GM12891 (cell line): Measurements from ENCODE around the gene TTYH3.

ENCODE experiments used
- DNase-seq: peaks from one replicate; pipeline ENCODE4 v3.0.0; 2011; ENCODE audit warnings: low spot score; ENCODE audit not compliant: insufficient read length
- FAIRE-seq: peaks from 2 replicates; lab custom pipeline; 2011; peaks lifted over from hg19 to GRCh38; lab: Jason Lieb, UNC
- PAX5 ChIP-seq: IDR thresholded peaks from 2 replicates; pipeline ENCODE4 v1.6.1; 2011; ENCODE audit warnings: low read length, moderate library complexity, mild to moderate bottlenecking; ENCODE audit not compliant: insufficient read depth, severe bottlenecking
- POLR2A ChIP-seq: IDR thresholded peaks from 2 replicates; pipeline ENCODE4 v1.6.1; 2011; ENCODE audit warnings: low read depth, low read length, control low read depth
- POLR2AphosphoS5 ChIP-seq: IDR thresholded peaks from 2 replicates; pipeline ENCODE4 v1.6.1; 2011; ENCODE audit warnings: low read depth, low read length, control low read depth
- POU2F2 ChIP-seq: IDR thresholded peaks from 2 replicates; pipeline ENCODE4 v1.6.1; 2011; ENCODE audit warnings: low read depth, mild to moderate bottlenecking, control low read depth, low read length, moderate library complexity
- SPI1 ChIP-seq: IDR thresholded peaks from 2 replicates; pipeline ENCODE4 v1.6.1; 2011; ENCODE audit warnings: low read depth, low read length, control low read depth
- TAF1 ChIP-seq: IDR thresholded peaks from 2 replicates; pipeline ENCODE4 v1.6.1; 2011; ENCODE audit warnings: low read depth, low read length, control low read depth

TTYH3 gene

DNA sequence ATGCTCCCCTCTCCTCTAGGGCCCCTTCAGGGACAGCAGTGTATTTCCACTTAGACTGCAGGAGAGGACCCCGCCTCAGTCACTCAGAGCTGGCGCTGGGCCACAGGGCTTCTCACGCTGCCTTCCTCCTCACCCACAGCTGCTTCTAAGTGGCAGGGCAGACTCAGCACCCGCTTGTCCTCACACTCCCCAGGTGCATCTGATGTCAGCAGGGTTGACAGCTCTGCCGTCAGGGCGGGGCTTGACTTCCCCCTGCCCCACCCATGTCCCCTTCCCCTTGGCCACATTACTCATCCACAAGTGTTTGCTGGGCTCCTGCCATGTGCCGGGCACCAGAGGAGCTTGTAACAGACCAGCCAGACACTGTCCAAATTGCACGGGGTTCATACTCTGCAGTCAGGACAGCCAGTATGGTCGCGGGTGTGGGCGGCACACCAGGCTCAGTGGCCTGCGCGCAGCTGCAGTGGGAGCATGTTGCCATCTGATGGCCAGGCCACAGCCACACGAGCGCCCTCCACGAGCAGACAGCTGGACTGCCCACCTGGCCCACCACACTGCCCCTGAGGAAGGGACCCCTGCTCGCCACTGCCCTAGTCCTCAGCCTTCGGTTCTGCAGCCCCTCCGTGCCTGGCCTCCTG lies 29.3 kb upstream of the TTYH3 start:
- TF ChIP-seq POLR2A, result no peak
- no peak for TF ChIP-seq POU2F2
- TF ChIP-seq PAX5, result no peak
- TF ChIP-seq POLR2AphosphoS5, result no peak
- TF ChIP-seq TAF1, result no peak
- TF ChIP-seq SPI1, result no peak
- no peak for FAIRE-seq

DNA sequence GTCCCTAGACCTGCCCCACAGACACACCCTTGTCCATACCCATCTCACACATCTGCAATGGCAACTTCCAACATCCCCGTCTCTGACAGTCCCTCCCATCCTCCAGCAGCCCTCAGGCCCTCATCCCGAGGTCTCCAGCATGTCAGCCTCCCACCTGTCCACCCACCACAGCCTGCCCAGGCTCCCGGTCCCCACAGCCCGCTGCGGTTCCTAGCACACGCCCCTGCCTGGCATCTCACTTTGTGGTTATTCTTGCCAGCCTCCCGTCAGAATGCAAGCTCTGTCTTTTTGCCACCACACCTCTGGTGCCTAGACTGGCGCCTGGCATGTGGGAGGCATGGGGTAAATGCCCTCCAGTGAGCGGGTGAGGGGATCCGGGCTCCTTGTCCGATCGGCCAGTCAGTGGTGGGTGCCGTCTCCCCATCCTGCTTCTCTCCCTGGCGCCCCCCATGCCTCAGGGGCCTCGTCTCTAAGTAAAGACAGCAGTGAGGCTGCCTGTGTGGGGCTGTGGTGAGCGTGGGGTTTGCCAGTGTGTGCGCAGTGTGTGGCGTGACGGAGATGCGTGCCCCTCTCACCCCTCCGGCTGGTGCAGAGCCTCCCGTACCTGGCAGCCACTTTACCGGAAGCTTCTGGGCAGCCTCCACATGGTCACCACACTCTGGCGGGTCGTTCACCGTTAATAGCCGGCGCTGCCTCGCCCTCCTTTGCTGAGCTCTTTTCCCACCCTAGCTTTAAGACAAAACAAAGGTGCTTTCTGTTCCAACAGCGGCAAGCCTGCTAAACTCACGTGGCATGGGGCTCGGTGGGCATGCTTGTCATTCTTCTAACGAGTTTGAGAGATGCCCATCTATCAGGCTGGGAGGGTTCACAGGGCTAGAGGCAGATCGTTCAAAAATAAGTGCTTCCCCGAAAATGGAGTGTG lies 28.5 kb upstream of the TTYH3 start:
- no peak for DNase-seq
- no peak for FAIRE-seq
- TF ChIP-seq POLR2A (no peak), POLR2AphosphoS5 (no peak), POU2F2 (no peak), SPI1 (no peak), TAF1 (no peak), PAX5 (no peak)

More for the DNA sequence above, 29.3 kb upstream of the TTYH3 start:
- no peak for DNase-seq

DNA sequence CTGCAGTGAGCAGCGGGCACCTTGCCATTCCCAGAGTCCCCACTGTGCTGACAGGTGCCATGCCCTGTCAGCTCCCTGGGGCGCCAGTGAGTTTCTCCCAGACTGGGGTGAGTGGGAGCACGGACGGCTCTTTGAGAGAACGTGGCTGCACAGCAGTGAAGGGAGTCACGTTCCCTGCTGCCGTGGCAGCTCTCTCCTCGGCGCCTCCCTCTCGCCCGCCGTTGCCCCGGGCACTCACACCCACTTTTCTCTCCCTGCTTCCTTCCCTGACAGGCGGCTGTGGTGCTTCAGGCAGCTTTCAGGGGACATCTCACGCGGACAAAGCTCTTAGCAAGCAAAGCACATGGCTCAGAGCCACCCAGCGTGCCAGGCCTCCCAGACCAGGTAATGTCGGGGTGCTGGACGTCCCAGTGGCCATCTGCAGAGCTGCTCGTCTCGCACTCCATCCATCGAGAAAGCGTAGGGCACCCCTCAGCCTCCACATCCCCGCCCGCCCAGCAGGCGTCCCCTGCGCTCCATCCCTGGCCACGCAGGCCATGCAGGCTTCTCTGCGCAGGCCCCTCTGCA lies 27.1 kb upstream of the TTYH3 start:
- TF ChIP-seq POLR2A, result no peak
- TF ChIP-seq POU2F2, result no peak
- no peak for TF ChIP-seq POLR2AphosphoS5
- TF ChIP-seq TAF1, result no peak
- no peak for TF ChIP-seq PAX5
- no peak for TF ChIP-seq SPI1
- DNase-seq (no peak), FAIRE-seq (no peak)

- FAIRE-seq (no peak), DNase-seq (no peak)
- TF ChIP-seq POLR2A (no peak), POLR2AphosphoS5 (no peak), PAX5 (no peak), SPI1 (no peak), POU2F2 (no peak), TAF1 (no peak)
Measured at GRCh38 chr7:2605608-2606538, 25.9 kb upstream of the TTYH3 start.

- no peak for DNase-seq
- no peak for FAIRE-seq
- TF ChIP-seq POLR2A, result no peak
- TF ChIP-seq SPI1, result no peak
- no peak for TF ChIP-seq PAX5
- no peak for TF ChIP-seq TAF1
- TF ChIP-seq POU2F2, result no peak
Measured at GRCh38 chr7:2606539-2606936, 25.2 kb upstream of the TTYH3 start.

DNA sequence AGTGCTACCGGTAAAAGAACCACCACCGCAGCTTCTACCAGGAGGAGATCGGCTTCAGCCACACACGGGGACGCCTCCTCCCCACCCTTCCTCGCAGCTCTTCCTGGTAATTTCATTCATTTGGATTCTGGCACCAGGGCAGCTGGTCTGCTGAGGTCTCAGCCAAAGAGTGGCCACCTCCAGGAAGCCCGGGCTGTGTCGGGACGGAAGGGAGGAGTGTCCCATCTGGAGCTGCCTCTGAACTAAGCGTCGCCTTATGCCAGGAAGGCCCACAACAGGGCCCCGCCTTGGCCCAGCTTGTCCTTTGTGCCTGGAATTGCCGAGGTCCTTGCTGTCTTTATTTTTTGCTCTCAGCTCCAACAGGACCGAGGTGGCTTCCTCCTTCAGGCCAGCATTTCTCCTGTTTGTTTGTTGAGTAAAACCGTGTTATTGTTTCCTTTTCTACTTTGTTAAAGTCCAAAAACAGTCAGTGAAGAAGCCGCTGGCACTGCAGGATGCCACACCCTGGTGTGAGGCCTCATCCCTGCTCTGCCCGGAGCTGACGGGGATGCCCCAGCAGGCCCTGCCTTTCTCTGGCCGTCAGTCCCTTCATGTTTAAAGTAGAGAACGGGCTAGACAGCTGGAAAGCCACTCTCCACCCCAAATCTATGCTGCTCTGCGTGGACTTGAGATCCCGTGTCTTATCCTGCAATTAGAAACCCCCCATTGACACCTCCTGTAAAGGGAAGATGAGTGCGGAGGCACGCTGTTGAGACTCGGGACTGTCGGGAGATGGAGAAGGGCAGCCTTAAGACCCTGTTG lies 24.5 kb upstream of the TTYH3 start:
- TF ChIP-seq POU2F2 (no peak), POLR2AphosphoS5 (no peak), SPI1 (no peak), TAF1 (no peak), PAX5 (no peak), POLR2A (no peak)
- FAIRE-seq (no peak), DNase-seq (no peak)

GRCh38 chr7:2607923-2608904 lies 23.6 kb upstream of the TTYH3 start:
- FAIRE-seq (no peak), DNase-seq (no peak)
- no peak for TF ChIP-seq SPI1
- no peak for TF ChIP-seq POLR2AphosphoS5
- TF ChIP-seq TAF1, result no peak
